Activated effector memory CD4-positive, alpha-beta T cell treated with anti-CD3 and anti-CD28 coated beads, Interleukin-2, amount 50 U/mL, for 16 hours (primary cell): Measurements from ENCODE around the gene STK4.
"Not testable (repeated sequence)": the region's sequence is repeated elsewhere in the genome, so short reads cannot be mapped to it uniquely, and the experiment has no call there.

Experiments used
- DNase-seq: peaks from one replicate; pipeline ENCODE4 v3.0.0-alpha.2; 2020

Gene STK4

DNA sequence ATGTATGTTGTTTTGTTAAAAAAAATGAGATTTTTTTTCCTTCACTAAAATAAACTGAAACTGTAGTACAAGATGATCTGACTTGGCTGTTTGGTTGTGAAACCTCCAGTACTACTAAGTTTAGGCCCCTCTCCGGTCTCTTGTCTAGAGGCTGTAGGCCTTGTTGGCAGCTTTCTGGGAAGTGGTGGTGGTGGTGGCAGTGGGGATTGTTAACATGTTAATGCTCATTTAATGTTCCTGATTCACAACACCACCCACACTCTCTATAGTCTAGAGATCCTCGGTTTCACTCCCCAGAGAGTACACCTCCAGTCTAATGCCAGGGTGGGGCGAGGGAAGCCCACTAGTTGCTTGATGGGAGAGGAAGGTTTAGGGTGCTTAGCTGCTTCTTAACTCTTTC lies 24.1 kb downstream of the STK4 start:
- DNase-seq = peak; percentile 75

DNA sequence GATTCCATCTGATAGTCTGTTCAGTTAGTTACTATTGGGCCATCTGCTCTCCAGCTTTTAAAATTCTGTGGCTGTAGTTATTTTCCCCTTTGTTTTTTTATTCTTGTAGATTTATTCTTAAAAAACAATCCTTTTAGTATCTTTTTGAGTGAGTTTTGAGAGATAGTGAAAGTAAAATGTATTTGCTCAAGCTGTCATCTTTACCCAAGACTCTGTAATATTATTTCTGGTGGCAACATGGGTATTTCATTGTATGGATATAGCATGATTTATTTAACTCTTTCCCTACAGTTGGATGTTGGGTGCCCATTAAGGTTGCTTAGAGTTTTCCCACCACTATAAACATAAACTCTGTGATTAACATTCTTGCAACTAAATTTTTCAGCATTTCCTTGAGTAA lies 24.6 kb downstream of the STK4 start:
- DNase-seq = no peak

DNA sequence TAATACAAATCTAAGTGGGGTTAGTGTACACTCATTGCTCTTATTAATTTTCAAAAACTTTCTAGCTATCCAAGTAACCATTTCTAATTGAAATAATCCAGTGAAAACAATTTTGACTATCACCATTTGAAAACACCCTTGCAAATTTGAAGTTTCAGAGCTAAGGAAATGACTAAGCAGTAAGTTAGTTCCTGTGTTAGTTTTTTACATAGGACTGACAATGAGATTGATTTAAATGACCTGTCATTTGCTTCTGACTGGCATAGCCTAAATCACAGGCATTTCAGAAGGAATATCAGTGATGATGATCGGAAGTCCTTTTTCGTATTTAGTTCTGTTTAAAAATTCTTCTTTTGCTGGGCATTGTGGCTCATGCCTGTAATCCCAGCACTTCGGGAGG lies 27.0 kb downstream of the STK4 start:
- DNase-seq = no peak

DNA sequence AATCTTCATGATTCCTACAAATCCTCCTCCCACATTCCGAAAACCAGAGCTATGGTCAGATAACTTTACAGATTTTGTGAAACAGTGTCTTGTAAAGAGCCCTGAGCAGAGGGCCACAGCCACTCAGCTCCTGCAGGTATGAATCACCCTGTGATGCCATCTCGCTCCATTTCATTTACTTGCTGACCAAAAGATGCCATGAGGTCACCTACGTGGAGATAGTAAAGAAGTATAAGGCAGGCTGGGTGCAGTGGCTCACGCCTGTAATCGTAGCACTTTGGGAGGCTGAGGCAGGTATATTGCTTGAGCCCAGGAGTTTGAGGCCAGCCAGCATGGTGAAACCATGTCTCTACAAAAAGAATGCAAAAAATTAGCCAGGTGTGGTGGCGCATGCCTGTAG lies 30.9 kb downstream of the STK4 start:
- DNase-seq = no peak

DNA sequence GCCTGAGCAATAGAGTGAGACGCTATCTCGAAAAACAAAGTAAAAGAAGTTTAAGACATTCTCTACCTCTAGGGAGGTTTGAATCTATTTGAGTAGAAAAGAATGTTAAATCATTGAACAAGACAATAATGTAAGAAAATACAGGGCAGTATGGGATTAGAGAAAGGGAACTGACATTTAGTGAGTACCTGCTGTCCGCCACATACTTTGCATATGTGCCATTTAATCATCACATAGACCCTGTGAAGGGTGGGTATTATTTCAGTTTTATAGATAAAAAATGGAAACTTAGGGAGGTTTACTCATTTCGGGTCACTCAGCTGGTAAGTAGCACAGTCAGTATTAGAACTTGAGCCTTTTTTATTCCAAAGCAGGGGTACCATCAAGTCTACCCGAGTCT lies 31.4 kb downstream of the STK4 start:
- DNase-seq = no peak

DNA sequence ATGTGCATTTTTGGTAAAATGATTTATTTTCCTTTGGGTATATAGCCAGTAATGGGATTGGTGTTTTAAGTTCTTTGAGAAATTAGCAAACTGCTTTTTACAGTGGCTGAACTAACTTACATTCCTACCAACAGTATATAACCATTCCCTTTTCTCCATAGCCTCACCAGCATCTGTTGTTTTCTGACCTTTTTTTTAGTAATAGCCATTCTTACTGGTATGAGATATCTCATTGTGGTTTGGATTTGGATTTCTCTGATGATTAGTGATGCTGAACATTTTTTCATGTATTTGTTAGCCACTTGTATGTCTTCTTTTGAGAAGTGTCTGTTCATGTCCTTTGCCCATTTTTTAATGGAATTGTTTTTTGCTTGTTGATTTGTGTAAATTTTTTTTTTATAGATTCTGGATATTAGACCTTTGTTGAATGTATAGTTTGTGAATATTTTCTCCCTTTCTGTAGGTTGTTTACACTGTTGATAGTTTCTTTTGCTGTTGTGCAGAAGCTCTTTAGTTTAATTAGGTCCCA lies 42.3 kb downstream of the STK4 start:
- DNase-seq = no peak

DNA sequence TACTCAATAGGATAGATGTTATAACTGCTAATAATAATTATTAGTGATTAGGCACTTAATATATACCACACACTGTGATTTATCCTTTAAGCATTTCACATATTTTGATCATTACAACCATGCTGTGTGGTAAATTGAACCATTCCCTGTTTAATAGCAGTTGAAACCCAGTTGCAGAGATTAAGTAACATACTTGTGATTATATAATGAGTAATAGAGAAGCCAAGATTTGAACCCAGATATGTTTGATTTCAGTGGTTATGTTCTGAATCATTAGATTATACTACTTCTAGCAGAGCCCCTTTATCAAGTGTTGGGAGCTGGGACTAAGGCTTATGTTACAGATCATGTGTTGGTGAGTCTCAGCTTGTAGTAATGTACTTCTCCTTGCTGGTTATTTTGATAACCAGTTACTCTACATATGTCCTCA lies 44.1 kb downstream of the STK4 start:
- DNase-seq = no peak

DNA sequence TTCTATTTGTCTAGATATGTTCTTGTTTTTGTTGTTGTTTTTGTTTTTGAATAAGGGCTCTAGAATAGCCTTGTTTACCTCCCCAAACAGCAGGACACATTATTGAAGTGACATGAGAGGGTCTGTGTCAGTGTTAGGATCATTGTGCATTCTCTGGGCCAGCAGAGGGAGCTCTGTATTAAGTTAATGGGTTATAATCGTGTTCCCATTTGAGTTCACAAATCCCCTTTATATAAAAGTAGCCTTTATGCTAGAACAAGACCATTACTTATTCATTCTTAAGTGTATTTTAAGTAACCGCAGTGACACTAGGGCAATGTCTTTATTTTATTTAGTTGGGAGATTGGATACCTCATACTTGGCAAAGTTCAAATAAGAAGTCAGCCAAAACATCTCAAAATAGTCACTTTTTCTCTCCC lies 44.8 kb downstream of the STK4 start:
- DNase-seq = peak; percentile 78

DNA sequence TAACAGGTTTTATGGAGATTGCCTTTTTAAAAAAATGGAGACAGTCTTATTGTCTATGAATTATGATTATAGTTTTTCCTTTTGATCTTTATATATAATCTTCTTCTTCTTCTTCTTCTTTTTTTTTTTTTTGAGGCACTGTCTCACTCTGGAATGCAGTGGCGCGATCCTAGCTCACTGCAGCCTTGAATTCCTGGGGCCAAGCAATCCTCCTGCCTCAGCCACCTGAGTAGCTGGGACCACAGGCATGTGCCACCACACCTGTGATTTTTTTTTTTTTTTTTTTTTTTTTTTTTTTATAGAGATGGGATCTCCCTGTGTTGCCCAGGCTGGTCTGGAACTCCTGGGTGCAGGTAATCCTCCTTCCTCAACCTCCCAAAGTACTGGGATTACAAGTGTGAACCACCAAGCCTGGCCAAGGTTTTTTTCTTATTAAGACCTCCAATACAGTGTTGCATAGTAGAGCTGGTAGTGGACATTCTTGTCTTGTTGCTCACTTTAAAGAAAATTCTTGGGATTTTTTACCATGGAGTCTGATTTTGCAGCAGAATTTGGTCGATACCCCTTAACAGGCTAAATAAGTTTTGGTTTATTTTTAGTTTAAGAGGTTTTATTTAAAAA lies 46.5 kb downstream of the STK4 start:
- DNase-seq = no peak

DNA sequence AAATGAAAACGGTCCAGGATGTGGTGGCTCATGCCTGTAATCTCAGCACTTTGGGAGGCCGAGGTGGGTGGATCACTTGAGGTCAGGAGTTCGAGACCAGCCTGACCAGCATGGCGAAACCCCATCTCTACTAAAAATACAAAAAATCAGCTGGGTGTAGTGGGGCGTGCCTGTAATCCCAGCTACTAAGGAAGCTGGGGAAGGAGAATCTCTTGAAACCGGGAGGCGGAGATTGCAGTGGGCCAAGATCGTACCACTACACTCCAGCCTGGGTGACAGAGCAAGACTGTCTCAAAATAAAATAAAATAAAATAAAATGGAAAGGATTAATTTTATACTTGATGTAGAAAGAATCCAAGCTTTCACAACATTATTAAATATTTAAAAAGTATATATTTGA lies 47.8 kb downstream of the STK4 start:
- not testable (repeated sequence) for DNase-seq

DNA sequence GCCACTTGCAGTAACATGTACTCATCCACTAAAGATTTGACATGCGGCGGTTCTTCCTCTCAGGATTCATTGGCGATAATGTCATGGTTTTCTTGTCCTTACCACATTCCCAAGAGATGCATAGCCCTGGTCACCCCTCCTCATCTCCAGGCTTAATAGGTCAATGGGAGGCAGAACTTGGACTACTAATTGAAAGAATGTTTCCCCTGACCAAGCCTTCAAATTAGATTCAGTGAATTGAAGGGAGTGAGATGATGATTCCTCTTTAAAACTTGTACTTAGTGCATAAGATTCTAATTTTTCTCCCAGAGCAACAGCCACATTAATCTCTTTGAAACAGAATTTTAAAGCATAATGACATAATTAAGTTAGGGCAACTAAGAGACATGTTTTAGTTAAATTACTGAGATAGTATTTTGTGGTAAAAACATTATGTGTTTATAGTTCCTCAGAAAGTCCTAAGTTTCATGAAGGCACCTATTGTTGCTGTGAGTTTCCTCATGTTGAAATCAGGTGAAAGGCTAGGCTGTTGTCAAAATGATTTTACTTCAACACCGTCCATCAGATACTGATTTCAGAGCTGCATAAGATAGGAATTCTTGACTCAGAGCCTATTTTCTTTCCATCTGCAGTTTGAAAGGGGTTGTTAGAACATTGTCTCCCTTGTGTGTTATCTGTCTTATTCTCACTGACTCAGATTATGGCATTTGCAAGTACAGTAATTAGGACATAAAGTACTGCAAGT lies 48.5 kb downstream of the STK4 start:
- DNase-seq = no peak

DNA sequence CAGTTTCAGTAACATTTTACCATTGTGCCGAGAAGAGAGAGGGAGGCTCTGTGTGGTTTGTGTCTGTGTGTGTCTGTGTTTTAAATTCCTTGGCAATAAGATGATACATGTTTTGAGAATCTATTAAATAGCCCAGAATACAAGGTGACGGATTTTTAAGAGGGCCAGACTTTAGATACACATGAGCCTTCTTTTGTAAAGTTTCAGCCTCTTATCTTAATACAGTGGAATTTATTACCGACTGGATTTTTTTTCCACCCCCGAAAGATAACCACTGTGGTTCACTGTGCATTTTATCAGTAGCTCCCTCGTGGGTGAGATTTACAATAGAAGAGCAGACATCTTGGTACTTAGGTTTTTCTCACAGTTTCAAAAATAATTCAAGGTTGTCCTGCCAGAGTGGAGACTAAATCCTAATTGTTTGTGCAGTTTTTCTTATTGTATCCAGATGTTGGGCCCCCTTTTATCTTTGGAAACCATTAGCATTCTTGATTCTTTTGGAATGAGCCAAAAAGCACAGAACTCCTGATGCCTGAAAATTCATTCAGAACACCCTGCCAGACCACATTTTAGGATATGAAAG lies 49.9 kb downstream of the STK4 start:
- DNase-seq = no peak

DNA sequence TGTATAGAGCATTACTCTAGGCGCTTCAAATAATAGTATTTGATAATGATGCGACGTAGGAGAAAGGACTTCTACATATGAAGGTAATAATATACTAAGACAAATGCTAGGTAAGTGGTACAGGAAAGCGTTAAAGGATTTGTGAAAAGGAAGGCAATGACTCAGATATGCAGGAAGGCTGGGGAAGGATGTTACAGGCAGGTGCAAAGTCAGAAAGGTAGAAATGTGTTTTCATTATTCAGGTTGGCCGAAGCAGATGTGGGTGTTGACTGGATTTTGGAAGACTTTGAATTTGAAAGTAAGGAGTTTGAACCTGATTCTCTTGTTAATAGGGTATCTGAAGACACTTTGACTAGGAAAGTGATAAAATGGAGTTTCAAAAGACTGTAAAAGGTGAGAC lies 51.0 kb downstream of the STK4 start:
- no peak for DNase-seq

DNA sequence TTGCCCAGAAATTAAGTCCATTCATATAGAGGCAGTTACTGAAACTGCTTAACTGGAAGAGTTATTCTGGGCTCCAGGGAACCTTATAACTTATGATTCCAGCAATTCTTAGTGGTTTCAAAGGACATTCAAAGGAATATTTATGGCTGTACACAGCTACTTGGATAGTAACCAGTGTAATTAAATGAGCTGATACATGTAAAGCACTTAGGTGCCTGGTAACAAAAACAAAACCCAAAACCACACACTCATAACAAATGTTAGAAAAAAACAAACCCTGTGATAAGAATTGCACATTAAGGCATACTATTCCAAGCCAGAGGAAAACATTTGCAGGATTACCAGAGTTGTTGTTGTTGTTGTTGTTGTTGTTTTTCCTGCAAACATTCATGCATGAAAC lies 51.5 kb downstream of the STK4 start:
- no peak for DNase-seq

DNA sequence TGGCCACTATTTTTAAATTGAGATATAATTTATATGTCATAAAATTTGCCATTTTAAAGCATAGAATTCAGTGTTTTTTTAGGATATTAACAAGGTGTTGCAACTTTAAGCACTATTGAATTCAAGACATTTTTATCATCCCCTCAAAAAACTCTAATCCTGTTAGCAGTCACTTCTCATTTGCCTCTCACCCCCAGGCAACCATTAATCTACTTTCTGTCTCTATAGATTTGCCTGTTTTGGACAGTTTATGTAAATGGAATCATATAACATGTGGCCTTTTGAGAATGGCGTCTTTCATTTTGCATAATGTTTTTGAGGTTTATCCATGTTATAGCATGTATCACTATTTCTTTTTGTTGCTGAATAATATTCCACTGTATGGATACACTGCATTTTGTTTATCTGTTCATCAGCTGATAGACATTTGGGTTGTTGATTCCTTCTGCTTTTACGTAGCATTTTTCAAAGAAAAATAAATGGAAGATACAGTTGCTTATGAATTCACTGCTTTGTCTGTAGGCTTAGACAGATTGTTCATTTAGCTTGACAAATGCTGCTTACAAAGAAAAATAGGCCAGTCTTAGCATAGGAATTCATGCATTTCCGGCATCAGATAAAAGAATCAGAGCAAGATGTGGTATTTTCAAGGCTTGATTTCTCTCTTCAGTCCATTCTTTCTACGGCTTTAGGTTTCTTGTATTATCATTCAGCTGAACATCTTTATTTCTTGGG lies 52.9 kb downstream of the STK4 start:
- DNase-seq = no peak

DNA sequence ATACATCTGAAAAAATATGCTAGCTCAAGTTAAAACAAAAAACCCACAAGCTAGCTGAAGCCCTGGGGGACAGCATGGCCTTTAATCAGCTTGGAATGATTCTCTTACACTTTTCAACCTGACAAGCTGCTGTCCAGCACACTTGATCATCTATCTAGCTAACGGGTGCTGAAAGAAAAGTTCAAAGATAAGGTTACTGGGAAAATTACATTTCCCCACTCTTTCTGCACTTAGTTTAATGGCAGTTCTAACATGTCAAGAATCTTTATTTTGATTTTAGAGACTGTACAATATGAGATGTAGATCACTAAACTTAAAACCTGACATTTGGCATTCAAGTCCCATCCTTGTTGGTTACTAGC lies 53.4 kb downstream of the STK4 start:
- DNase-seq = no peak

DNA sequence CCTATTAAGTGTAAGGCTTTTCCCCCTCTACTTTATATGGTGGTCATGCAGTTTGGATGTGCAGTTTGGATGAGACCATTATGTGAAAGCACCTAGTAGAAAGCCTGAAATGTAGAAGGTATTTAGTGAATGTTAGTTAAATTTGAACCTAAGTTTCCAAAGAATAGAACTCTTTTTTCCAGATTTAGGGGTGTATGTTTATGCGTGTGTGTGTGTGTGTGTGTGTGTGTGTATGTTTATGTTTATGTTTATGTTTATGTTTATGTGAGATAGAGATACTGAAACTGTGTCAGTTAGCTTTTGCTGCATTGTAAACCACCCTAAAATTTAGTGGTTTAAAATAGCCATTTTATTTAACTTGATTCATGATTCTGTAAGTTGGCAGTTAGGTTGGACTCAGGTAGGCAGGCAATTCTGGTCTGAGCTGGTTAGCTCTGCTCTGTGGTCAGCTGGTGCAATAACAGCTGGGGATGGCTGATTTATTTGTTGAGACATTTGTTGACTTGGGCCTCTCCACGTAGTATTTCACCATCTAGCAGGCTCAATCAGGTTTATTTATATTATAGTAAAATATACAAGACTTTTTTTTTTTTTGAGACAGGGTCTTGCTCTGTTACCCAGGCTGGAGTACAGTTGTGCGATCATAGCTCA lies 54.0 kb downstream of the STK4 start:
- no peak for DNase-seq

DNA sequence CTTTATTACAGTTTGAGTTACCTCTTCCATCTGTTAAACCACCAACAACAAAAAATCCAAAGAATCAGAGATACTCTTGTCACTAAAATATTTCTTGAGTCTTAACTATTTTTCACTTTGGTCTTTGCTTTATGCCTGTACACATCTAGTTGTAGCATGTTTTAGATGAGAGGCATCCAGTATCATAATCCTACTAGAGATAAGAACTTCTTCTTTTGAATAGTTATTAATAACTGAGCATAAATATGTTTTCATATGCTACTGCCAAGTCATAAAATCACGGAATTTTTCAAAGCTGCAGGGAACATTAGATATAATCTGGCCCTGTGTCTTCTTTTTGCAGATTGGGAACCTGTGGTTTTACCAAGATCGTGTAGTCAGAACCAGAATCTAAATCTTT lies 55.3 kb downstream of the STK4 start:
- no peak for DNase-seq

DNA sequence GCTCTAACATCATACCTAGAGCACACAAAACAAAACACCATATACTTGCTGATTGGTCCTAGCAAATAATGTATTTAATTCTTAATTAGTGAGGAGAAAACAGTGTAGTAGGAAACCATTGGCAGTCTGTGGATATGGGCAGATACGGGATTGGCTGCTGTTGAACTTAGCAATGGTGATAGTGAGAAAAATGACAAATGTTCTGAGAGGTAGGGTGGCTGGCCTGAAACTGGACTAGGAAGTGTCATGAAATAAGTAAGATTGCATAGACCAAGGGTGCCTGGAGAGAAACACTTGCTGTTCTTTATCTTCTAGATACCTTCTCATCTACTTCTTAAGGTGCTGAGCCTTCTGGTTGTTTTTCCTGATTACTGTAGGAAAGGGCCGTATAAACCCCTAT lies 56.8 kb downstream of the STK4 start:
- DNase-seq = not testable (repeated sequence)

DNA sequence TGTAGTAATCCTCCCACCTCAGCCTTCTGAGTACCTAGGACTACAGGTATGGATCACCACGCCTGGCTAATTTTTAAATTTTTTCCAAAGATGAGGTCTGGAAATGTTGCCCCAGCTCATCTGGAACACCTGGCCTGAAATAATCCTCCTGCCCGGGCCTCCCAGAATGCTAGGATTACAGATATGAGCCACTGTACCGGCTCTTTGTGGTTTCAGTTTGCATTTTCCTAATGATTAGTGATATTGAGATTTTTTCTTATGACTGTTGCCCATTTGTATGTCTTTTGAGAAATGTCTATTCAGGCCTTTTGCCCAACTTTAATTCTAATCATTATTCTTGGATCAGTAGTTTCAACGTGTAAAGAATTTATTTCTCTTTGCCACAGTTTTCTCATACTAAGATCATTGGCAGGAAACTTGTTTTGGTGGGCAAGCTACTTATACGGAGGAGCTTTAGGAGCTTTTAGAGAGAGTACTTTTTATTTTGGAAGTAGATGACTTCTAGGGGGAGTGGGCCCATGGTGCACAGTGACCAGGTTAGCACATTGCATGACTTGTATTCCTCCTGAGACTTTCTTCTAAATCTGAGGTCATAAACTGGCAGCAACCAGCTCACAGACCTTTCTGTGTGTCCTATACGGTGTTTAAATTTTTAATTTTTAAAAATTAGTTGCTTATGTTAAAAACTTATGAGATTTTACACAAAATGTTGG lies 62.3 kb downstream of the STK4 start:
- no peak for DNase-seq

DNA sequence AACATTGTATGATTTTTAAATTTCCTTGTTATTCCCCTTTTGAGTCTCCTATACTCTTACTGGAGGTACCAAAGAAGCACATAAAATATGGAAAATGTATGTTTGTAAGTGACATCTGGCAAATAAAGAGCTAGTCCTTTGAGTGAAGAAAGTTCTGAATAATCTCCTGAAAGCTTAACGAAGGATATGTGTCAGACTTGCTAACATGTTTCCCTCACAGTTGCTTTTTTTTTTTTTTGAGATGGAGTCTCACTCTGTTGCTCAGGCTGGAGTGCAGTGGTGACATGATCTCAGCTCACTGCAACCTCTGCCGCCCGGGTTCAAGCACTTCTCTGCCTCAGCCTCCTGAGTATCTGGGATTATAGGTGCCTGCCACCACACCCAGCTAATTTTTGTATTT lies 63.6 kb downstream of the STK4 start:
- no peak for DNase-seq

DNA sequence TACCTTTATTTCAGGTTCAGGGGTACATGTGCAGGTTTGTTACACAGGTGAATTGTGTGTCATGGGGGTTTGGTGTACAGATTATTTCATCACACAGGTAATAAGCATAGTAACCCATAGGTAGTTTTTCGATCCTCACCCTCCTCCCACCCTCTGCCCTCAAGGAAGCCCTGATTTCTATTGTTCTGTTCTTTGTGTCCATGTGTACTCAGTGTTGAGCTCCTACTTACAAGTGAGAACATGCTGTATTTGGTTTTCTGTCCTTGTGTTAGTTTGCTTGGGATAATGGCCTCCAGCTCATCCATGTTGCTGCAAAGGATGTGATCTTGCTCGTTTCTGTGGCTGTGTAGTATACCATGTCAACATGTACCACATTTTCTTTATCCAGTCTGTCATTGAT lies 66.0 kb downstream of the STK4 start:
- DNase-seq = no peak
